GM03348 (cell line): Measurements from ENCODE around the gene ICA1.
A peak's percentile ranks its signal among the peaks of the same experiment; 100 is the strongest.
"Not testable (repeated sequence)": the region's sequence is repeated elsewhere in the genome, so short reads cannot be mapped to it uniquely, and the experiment has no call there.

ENCODE experiments used
- DNase-seq: peaks from one replicate; pipeline ENCODE4 v3.0.0; 2012; ENCODE audit warnings: low spot score

The ICA1 gene

DNA sequence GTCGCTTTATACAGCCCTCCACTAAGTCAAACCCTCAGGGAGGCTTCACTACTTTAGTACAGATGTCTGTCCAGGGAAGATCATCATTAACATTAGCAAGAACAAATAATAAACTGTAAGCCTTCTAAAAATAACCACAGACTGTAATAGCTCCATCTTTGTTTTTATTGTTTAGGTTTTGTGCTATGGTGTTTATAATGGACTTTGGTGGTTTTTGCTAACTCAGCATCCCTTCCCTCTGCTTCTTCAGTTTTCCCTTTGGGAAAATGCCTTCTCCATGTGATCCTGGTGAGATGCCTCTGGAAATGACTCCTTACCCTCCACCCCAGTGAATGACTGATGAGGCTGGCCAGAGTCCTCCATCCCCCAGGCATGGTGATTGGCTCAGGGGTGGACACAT, 131.3 kb downstream of the ICA1 start:
- DNase-seq: no peak

DNA sequence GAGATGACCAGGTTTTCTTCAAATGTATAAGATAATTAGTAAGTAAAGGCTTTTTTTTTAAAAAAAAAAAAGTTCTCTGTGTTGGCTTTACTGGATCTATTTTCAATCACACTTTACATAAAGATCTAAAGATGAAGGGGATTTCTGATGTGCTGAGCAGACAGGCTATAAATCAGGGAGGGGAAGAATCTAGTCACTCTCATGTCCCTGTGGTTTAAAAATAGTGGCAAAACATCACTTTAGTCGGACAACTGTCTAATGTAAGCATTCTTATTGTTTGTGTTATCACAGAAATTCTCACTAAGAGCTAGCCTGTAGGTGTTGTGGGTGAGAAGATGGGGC, 132.7 kb downstream of the ICA1 start:
- DNase-seq: no peak

DNA sequence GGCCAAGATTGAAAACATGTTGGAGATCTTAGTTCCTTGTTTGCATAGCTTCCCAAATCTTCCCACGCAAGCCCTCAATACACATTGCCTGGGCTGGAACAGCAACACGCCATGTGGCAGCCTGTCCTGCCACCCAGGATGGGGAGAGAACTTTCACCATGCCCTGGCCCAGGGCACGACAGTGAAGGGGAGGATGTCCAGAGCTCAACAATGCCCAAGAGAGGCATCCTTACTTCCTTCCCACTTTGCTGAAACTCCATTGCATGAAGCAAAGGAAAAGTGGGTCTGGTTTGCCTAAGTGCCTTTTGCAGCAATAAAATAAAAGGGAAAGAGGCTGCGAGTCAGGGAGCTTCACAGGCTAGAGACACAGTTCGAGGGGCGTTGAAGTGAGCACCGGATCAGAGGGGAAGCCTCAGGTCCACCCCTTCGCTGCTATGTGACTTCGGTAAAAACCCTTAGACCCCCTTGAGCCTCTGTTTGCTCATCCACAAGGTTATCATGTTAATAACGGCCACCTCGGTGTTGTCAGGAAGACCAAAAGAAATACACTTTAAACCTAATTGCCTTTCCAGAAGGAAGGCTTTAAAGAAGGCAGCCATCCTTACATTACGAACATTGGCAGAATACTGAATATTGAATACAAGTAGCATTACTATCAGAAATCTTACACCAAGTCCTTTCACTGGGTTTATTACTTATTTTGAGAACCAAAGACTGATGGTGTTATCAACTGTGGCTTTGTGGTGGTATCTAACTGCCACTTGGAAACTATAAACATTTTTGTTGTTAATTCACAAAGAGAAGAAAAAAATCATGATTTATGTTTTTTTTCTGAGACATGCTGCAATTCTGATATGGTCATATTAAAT, 133.3 kb downstream of the ICA1 start:
- no peak for DNase-seq

DNA sequence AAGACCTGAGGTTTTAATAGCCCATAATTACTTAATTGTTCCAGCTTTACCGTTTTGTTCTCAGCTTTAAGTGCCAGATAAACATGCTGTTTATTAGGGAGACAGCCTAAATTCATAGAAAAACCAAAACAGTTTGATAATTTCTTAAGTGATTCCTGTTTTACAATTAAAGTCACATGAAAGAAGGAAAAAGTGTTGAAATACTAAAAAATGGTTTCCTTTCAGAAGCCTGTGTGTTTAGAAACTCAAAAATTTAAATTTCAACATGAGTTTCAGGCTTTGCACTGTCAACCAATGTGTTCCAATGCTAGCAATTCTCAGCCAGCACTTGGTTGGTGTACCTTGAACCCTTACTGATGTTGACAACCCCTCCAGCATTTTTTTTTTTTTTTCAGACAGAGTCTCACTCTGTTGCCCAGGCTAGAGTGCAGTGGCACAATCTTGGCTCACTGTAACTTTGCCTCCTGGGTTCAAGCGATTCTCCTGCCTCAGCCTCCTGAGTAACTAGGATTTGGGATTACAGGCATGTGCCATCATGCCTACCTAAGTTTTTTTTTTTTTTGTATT, 135.3 kb downstream of the ICA1 start:
- DNase-seq: no peak

DNA sequence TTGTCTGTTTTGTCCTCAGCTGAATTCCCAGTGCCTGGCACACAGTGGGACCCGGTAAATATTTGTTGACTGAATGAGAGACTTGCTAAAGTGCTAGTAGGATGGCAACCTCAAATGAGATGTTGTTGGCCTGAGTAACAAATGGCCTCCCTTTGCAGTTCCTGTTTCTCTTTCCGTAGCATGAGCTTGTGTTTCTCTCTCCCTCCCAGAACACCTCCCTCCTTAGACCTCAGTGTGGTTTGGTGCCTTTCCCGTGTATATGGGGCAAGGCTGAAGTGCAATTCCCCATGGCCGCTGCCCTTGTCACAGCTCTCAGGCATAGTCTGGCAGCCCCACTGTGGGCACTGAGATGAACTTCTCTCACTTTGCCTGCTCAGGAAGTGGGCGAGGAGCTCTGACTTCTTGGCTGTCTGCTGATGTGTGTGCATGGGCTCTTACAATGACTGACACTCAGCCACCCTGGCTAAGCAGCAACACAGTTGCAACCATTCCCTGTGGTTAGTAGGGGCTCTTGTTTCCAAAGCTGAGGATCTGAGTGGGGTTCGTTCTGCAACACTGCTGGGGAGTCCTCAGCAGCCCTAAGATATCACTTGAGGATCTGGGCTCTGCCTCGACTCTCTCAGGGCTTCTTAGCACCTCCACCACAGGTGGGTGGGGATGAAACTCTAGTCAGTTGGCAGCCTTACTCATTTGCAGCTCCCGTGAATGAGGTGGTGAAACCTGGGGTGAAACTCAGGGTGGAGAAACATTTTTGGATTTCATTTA, 136.1 kb downstream of the ICA1 start:
- DNase-seq: no peak

DNA sequence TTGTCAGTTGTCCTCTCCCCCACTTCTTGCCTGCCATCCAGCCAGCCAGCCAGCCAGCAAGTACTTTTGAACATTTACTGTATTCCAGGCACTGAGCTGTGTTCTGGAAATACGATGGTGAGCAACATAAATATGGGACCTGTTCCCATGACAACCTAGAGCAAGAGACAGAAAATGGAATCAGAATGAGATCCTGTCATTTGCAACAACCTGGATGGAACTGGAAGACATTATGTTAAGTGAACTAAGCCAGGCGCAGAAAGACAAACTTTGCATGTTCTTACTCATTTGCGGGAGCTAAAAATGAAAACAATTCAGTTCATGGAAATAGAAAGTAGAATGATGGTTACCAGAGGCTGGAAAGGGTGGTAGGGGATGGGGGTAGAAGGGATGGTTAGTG, 140.7 kb downstream of the ICA1 start:
- DNase-seq: no peak

DNA sequence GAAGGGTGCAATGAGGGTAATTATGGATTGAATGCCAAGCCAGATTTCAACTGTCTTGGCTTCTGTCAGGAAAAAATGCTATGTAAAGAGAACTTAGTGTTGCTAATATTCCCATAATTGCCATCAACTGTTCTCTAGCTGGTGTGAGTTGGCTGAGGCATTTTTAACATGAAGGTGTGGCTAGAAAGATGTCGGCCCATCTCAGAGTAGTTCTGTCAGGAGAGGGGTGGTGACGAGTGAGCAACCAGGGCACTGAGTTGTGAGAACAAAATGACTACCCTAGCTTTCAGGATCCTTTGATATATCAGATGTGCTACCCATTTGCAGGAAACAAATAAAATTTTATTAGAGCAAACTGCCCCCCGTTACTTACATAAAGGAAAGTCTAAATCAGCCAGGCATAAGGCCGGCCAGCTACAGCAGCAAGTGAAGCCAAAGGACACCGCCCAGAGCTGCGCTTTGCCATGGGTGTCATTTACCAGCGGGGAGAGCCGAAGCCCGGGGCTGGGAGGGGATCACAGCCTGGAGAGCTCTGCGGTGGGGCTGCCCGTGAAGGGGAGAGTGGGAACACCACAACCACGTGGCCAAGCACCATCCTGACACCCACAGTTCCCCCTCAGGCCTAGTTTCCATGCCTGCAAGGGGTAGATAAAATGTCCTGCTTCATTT, 141.4 kb downstream of the ICA1 start:
- DNase-seq: no peak

DNA sequence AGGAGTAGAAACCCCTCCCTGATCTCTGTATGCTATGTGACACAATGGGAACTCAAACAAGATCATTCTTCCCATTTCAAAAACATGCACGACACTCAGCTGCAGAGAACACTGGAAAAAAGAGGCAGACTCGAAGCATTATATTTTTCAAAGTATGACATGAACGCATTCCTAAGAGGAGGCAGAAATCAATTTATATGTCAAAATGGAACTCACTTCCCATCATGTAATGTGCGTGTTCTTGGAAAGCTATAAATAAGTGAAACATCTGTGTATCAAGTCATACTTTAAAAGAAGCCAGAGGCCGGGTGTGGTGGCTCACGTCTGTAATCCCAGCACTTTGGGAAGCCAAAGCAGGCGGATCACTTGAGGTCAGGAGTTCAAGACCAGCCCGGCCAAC, 142.7 kb downstream of the ICA1 start:
- no peak for DNase-seq

DNA sequence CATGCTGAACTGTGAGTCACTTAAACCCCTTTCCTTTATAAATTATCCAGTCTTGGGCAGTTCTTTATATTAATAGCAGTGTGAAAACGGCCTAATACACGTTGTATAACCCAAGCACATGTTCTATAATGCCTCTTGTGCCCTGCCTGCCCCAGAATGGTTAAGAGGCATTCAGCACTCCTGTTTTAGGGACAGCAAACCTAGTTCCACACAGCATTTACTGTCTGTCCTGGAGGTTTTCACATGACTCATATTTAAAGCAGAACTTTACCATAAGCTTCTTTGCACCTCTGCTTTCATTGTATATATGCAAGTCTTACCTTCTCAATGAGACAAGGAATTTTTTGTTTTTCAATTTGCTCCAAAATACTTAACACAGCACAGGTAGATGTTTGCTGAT, 144.8 kb downstream of the ICA1 start:
- DNase-seq: no peak

DNA sequence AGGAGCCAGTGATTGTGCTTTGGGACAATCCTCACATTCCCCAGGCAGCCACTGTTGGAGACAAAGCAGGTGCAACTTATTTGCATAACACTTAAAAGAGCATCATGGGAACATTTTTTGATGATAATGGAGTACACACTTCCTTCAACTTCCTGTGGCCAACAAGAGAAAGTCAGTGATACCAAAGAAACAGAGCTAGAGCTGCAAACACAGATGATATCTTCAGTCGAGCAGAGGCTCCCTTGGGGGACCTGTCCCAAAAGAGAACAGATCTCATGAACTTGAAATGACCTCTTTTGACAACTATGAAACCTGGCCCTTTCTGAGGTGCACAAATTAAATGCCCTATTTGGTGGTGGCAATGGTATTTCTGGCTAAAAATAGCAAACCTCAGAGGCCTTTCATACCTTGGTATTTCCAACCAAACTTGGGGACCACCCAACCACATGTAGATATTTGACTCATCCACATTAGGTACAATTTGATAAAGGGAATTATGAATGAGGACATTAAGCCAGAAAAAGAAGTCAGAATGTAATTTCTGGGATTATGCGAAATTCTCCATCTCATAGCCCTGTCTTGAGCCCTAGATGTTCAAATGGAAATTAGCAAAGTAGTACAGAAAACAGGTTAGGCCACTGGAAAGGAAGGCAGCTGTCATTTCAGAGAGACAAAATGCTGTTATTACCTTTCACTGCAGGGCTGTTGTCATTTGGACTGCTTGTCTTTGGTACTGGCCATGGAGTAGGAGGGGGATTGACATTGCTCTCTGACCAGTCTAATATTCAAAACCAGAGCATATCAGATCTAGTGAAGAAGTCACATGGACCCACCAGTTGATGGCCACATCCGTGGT, 146.2 kb downstream of the ICA1 start:
- no peak for DNase-seq

DNA sequence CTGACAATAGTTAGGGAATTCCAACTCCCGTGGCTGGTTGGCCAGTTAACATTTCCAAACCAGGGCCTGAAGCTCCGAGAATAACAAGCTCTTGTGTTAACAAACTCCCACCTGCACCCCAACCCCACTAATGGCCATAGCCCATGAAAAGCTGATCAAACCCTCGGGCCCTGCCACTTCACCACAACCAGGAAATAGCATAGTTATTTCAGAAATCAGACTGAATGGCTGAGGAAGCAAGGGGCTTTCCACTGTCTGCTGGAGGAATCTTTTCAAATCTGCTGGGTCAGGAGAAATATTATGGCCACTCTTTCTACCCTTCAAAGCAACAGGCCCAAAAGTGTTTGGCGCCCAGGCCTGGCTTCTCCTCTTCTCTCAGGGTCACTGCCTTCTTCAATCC, 147.8 kb downstream of the ICA1 start:
- DNase-seq: no peak

DNA sequence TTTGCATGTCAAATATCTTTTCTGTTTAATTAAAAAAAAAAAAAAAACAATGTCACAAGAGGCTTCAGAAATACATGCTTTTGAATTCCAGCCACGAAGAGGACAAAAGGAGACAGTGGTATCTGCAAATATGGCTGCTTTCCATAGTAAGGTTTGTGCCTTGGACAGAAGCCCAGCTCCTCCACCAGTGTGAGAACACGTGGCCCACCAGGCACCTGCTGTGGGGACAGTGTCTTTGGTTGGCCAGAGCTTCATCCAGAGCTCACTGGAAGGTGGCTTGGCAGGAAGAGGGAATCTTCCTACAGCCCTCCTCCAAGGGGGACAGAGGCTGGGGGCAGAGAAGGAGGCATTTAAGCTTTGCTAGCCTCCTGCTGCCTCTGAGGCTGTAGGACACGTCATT, 148.8 kb downstream of the ICA1 start:
- DNase-seq: no peak

DNA sequence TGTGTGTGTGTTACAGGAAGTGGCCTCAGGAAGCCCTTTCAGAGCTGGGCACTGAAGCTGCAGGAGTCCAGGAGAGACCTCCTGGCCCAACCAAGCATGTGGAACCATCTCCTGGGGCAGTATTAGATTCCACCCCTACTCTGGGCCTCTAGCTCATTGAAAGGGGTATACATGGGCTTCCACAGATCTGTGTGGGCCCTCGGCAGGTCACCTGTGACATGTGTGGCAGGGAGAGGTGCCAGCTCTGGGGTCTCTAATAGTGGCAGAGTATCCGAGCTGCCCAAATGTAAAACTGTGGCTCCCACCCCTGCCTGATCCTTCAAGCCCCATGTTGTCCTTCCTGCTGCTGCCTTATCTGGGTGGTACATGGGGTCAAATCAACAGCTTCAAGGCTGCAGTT, 149.3 kb downstream of the ICA1 start:
- DNase-seq: no peak

DNA sequence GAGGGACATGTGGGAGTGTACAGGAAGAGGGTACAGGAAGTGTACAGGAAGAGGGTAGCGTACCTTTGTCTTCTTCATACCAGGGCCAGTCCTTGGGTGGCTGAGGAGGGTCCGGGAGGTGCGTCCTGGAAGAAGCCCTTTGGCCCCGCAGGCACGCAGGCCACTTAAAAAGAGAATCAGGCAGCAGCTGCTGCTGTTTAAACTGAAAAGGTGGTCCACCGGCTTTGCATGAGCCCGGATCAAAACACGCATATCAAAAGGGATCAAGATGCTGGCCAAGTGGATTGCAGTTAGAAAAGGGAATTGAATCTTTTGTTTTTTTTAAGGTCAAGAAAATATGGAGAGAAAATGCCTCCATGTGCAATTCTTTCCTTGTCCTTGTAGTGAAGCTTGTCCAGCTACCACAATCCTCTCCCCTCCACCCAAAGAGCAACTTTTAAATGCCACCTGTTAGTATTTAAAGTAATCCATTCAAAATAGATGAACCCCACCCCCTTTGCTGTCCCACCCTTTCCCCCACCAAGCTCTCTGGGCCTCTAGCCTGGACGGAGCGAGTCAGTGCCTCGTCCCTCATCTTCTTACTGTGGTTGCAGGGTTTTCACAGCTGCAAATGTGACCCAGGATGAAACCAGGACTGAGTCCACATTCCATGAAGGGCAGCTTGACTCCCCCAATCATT, 150.5 kb downstream of the ICA1 start:
- no peak for DNase-seq

DNA sequence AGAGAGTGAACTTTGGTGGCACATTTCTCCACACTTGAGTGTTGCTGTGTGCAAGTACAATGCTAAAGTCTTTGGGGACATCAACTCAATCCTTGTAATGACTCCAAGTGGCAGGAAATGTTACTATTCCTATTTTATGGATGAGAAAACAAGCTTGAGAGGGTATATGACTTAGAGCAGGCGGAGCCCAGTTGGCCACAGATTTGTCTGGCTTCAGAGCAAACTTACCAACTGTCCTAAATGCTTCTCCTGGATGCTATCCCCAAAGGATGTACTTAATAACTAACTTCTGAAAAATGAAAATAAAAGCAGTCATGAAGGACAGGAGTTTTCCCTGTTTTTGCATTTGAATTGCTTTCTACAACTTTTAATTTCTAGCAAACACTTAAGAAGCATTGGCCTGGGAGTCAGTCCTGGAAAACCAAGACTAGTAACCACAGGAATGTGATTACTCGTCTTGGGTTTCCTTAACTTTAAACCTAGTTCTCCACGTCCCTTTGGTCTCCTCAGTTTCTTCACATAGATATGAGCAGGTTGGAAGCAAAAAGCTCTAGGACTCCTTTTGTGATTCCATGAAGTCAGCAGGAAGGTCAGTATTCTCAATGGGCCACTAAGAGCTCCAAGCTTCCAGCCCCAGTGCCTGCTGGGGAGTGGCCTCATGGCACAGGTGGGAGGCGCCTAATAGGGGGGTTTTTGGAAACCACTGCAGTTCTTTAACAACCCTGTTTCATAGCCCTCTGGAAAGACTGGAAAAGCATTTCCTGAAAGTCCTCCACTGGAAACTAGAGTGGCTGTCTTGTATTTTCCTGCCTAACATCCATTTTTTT, 152.6 kb downstream of the ICA1 start:
- DNase-seq: peak; percentile 63

DNA sequence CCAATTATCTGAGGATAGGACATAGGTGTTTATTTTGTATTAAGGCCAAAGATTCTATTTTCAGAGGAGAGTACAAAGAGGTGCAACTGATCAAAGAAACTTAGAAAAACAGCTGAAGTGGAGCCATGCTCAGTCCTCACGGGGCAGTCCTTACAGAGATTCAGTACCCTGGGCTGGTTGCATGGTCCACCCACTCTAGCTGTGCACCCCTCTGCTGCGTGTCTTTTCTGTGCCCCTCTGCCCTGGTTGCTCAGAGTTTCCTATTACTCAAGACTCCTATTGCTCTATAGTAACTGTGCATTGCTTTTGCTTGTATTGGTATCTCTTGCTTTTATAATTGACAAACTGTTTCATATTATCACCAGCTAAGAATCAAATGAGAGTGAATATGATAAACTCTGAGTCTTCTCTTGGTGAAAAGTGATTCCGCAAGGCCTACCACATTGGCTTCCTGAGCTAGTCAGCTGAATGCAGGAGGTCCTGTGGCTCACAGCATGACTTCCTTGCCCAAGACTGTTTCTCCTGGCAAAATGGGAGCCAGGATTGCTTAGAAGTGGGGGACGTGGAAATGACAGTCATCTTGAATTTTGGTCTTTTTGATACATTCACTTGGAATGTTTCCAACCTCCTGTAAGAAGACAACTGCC, 156.4 kb downstream of the ICA1 start:
- no peak for DNase-seq

DNA sequence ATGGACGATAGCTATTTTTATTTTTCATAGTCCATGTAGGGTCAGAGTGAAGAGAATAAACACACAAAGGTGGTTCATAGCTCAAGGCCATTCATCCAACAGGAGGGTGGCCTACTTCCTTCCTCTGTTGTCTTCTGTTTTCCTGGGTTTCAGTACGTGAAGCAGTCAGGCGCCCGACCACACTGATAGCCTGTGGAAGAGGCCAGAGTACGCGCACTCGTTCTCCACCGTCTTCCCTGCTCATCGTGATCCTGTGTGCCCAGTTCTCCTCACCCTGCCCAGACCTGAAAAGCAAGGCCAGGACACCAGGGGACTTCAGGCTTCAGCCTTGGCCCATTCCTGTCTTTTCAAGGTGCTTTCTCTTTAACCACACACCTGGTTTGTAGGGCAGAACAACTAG, 158.7 kb downstream of the ICA1 start:
- no peak for DNase-seq

DNA sequence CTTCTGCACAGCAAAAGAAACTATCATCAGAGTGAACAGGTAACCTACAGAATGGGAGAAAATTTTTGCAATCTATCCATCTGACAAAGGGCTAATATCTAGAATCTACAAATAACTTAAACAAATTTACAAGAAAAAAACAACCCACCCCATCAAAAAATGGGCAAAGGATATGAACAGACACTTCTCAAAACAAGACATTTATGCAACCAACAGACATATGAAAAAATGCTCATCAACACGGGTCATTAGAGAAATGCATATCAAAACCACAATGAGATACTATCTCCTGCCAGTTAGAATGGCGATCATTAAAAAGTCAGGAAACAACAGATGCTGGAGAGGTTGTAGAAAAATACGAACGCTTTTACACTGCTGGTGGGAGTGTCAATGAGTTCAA, 160.7 kb downstream of the ICA1 start:
- DNase-seq: not testable (repeated sequence)
